GM19467 (cell line): ENCODE results near the gene HAUS8.
"Not testable (repeated sequence)": the region's sequence is repeated elsewhere in the genome, so short reads cannot be mapped to it uniquely, and the experiment has no call there.

ENCODE experiments used
- ATAC-seq: cut with Tn5 transposase; IDR thresholded peaks from one replicate; pipeline ENCODE4 v1.9.1; 2021; ENCODE audit warnings: mild to moderate bottlenecking, moderate library complexity; ENCODE audit not compliant: unreplicated experiment

Gene HAUS8

GRCh38 chr19:17037966-17038500 lies 37.2 kb downstream of the HAUS8 start:
- ATAC-seq: no peak

- no peak for ATAC-seq
Measured at GRCh38 chr19:17037184-17037583, 38.1 kb downstream of the HAUS8 start.

DNA sequence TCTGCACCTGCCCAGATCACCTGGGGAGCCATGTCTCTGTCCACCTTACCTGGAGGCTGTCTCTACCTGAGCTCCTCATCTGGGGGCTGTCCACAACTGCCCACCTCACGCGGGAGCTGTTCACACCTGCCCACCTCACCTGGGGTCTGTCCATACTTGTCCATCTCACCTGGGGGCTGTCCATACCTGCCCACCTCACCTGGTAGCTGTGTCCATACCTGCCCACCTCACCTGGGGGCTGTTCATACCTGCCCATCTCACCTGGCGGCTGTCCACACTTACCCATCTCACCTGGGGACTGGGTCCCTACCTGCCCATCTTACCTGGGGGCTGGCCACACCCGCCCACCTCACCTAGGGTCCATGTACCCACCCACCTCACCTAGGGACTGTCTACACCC lies 38.6 kb downstream of the HAUS8 start:
- ATAC-seq: no peak

- no peak for ATAC-seq
Measured at GRCh38 chr19:17035842-17036424, 39.3 kb downstream of the HAUS8 start.

- ATAC-seq: no peak
Measured at GRCh38 chr19:17031741-17032140, 43.5 kb downstream of the HAUS8 start.

GRCh38 chr19:17027535-17027975 lies 47.7 kb downstream of the HAUS8 start:
- ATAC-seq: no peak

DNA sequence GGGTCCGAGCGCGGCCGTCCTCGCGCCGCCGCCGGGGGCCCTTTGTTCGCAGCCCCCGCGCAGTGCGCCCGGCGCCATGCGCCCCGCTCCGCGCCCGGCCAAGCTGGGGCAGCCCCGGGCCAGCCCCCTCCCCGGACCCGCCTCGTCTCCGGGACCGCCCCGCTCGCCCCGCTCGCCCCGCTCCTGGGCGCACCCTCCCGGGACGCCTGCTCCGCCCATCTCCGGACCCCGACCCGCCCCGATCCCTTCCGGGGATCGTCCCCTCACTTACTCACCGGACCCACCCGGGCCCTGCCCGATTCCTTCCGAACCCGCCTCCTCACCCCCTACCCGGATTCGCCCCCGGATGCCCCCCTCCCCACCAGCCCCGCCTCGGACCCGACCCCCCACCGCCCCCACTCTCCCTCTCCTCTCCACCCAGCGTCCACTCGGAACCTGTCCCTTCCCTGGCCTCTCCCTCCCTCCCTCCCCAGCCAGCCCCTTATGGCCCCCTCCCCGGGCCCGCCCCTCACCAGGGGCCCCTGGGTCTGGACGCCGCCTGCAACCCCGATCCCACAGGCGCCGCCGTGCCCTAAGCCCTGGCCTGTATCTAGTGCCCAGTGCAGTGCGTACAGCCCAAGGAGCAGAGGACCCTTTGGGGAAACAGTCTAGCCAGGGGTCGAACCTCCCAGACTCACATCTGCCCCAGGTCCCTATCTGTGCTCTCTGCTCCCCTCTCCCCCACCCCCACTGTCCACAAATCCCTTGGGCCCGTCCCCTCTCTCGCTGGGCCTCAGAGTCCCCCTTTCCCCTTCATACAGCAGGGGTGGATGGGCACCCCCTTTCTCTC lies 48.3 kb downstream of the HAUS8 start, which contains the start of gene CPAMD8:
CPAMD8 (minus strand) TSS at position 105 of the 829 bp plus-strand sequence. CDS start 168 bp downstream, outside the sequence.
- no peak for ATAC-seq

DNA sequence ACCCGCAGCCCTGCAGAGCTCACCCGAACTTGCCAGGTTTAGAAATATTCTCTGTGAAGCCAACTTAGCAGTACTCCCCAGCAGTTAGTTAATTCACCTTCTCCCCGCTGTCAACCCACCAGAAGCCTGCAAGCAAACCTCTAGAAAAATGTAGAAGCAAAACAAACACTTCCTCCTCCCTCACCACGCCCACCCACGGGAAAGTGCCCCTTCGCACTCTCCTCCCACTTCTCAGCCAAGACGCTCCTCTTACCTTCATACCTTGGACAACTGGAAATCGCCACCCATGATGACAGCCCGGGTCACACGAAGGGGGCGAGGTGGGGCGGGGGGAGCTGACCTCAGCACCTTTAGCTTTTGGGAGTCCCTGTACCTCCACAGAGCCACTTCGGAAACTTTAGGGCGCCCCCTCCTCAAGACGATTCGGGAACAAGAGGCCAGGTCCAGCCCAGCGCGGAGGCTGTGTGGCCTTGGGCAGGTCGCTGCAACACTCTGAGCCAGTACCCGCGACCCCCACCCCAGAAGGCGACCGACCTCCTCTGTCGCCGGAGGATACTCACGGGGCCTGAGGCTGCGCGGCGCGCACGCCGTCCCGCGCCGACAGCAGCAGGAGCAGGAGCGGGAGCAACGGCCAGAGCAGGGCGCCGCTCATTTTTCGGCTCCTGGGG lies 49.1 kb downstream of the HAUS8 start:
- ATAC-seq: no peak

GRCh38 chr19:17025361-17025760 lies 49.9 kb downstream of the HAUS8 start:
- ATAC-seq: no peak

DNA sequence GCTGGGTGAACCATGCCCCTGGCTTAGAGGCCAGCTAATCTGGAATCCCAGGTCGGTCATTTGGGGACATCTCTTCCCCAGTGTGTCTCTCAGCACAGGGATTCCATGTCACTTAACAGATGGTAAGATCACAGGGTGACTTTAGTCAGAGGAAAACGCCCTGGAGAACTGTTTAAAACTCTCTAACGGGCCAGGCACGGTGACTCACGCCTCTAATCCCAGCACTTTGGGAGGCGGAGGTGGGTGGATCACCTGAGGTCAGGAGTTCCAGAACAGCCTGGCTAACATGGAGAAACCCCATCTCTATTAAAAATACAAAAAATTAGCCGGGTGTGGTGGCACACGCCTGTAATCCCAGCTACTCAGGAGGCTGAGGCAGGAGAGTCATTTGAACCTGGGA lies 50.3 kb downstream of the HAUS8 start:
- not testable (repeated sequence) for ATAC-seq

DNA sequence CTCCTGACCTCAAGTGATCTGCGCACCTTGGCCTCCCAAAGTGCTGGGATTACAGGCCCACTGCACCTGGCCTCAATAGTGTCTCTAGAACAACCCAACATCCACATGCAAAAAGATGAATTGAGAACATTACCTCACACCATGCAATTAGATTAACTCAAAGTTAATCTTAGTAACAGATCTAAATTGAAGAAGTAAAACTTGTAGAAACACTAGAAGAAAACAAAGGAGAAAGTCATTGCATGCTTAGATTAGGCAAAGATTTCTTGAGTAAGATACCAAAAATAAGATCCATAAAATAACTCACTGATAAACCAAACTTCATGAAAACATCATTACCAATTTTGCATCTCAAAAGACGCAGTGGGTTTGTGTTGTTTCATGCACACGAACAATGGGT lies 51.4 kb downstream of the HAUS8 start:
- no peak for ATAC-seq

DNA sequence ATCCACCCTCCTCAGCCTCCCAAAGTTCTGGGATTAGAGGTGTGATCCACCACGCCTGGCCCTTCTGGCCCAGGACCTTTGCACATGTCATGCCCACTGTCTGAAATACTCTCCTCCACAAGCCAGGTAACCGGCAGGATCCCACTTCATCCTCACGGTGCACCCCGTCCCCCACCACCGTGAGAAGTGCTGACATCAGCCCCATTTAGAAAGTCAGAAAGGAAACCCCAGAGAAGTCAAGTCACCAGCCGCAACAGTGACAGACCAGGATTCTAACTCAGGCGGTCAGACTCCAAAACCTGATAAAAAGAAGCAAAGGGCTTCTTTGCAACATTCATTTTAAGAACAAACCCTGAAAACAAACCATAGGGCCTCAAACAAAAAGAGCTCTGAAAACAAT lies 52.5 kb downstream of the HAUS8 start:
- ATAC-seq: no peak

DNA sequence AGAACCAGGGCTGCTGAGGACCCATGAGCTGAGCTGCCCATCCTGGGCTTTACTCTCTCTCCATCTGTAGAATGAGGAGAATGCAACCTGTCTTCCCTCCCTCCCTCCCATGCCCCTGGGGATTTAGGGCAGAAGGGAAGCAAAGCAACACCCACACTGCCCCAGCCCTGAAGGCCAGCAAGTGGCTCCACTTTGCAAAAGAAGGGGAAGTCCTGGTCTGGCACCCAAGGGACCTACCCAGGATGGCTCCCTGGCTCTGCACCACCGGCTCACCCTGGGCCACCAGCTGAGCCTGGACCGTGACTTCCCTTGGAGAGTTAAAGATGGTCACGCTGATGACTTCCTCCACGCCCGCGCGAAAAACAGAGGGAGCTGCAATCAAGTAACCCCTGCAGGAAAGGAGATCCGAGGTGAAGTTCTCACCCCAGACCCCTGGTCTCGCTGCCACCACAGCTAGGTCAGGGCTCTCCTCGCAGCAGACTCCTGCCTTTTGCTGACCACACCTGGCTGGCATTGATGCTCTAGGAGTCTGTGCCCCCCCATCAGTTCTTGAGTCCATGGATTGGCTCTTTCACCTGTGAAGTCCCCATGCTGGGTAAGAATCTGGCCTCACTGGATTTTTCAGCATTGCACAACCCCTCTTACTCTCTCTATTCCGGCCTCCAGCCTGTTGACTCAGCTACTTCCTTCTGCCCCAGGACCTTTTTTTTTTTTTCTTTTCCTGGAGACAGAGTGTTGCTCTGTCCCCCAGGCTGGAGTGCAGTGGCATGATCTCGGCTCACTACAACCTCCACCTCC lies 53.3 kb downstream of the HAUS8 start:
- ATAC-seq: no peak

DNA sequence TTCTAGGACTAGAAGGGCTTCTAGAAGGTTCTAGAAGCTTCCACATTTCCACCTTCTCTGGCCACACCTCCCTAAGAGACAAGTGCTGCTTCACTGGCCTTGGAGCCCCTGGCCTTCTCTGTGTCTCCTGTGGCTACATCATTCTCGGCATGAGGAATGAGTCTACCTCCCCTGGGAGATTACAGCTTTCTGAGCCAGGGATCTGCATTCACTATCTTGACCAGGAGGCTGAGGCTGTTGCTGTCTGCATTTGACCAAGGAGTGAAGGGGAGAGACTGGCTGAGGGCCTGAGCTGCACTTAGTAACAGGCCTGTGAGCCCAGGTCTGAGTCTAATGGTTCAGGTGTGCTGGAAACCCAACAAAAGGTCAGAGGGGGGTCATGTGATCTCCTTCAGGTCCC lies 53.9 kb downstream of the HAUS8 start:
- no peak for ATAC-seq

- no peak for ATAC-seq
Measured at GRCh38 chr19:17020823-17021222, 54.4 kb downstream of the HAUS8 start.

- no peak for ATAC-seq
Measured at GRCh38 chr19:17020385-17020784, 54.9 kb downstream of the HAUS8 start.

DNA sequence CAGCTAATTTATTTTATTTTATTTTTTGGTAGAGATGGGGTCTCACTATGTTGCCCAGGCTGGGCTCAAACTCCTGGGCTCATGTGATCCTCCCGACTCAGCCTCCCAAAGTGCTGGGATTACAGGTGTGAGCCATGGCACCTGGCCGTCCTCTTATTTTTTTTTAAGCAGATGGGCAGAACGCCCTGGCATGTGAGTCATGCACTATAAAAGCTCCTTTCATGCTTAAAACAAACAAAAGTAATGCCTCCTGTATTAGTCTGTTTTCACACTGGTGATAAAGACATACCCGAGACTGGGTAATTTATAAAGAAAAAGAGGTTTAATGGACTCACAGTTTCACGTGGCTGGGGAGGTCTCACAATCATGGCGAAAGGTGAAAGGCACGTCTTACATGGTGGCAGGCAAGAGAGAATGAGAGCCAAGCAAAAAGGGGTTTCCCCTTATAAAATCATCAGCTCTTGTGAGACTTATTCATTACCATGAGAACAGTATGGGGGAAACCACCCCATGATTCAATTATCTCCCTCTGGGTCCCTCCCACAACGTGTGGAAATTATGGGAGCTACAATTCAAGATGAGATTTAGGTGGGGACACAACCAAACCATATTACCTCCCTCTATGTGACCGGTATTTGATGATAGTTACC lies 60.9 kb downstream of the HAUS8 start:
- not testable (repeated sequence) for ATAC-seq

DNA sequence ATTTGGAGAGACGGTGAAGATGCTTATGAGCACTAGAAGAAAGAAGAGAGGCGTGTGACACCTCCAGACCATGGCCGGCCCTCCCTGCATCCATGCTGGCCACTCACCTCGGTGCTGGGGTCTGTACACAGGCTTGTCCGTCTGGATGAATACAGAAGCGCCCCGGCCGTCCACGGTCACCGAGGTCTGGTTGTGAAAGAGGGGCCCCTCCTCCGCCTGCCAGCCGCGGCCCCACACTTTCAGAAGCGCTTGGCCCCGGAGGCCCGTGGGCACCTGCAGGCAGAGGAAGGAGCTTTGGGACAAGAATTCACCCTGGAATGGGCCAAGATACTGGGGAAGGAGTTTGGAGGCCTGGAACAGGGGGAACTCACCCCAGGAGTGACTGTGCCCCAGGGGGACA lies 63.8 kb downstream of the HAUS8 start:
- ATAC-seq: no peak

GRCh38 chr19:17006579-17006978 lies 68.7 kb downstream of the HAUS8 start:
- no peak for ATAC-seq

DNA sequence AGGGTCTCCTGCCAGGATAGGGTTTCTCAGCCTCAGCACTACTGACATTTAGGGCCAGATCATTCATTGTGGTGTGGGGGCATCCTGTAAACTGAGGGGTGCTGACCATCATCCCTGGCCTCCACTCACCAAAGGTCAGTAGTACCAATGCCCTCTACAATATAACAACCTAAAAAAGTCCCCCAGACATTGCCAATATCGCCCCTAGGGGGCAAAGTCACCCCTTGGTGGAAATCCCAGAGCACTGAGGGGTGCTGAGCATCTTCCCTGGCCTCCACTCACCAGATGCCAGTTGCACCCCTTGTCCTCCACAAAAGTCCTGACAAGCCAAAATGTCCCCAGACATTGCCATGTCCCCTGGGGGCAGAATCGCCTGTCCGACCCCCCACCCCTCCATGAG lies 70.3 kb downstream of the HAUS8 start:
- no peak for ATAC-seq
